ENCODE data around the gene KIR2DL4. TPM values are rescaled to one million over a fixed set of nuclear protein-coding genes. Genes with fewer than 3 reads are reported as not detected.
"Not testable (repeated sequence)": the region's sequence is repeated elsewhere in the genome, so short reads cannot be mapped to it uniquely, and the experiment has no call there.

KIR2DL4 gene
- total RNA-seq, 1 experiment from 2014 or later, result not detected

- no peaks in the 10 kb centered on the region for H3K4me1 Mint-ChIP-seq (ENCODE audit: low read depth, unreplicated experiment)
- no peaks in the 10 kb centered on the region for H3K36me3 Mint-ChIP-seq (ENCODE audit: insufficient read depth, unreplicated experiment)
- peaks cover 2% of the 10 kb centered on the region for H3K9me3 Mint-ChIP-seq (ENCODE audit: low read depth, unreplicated experiment)
- intact Hi-C loops (cut with micrococcal nuclease; ENCODE audit: unreplicated experiment), result no loop called here
- no TSS peak for BruUV-seq (replicated peaks)
- no peak for DNase-seq
- no peak overlapping the region for H3K4me3 Mint-ChIP-seq (ENCODE audit: low read depth, unreplicated experiment)
- CTCF ChIA-PET, result no interaction called here
- H3K27ac Mint-ChIP-seq (ENCODE audit: unreplicated experiment), result no peak overlapping the region
- TF ChIP-seq CTCF (IDR thresholded peaks at IDR 0.05; ENCODE audit: unreplicated experiment), result no peak
- H3K27me3 Mint-ChIP-seq (ENCODE audit: unreplicated experiment), result peaks cover 71% of the 10 kb centered on the region
These were observed 47.5 kb downstream of the KIR2DL4 start for GRCh38 chr19:54850930-54851329.

GRCh38 chr19:54851353-54851752 lies 47.9 kb downstream of the KIR2DL4 start:
- Mint-ChIP-seq H3K36me3 (ENCODE audit: insufficient read depth, unreplicated experiment) (no peaks in the 10 kb centered on the region), H3K27me3 (ENCODE audit: unreplicated experiment) (peaks cover 67% of the 10 kb centered on the region), H3K4me3 (ENCODE audit: low read depth, unreplicated experiment) (no peak overlapping the region), H3K4me1 (ENCODE audit: low read depth, unreplicated experiment) (no peaks in the 10 kb centered on the region), H3K9me3 (ENCODE audit: low read depth, unreplicated experiment) (peaks cover 2% of the 10 kb centered on the region), H3K27ac (ENCODE audit: unreplicated experiment) (no peak overlapping the region)
- CTCF ChIA-PET, result no interaction called here
- DNase-seq, result no peak
- no peak for TF ChIP-seq CTCF (IDR thresholded peaks at IDR 0.05; ENCODE audit: unreplicated experiment)
- no TSS peak for BruUV-seq (replicated peaks)
- intact Hi-C loops (cut with micrococcal nuclease; ENCODE audit: unreplicated experiment), result no loop called here

GRCh38 chr19:54855241-54855640 lies 51.8 kb downstream of the KIR2DL4 start:
- intact Hi-C loops (cut with micrococcal nuclease; ENCODE audit: unreplicated experiment); H3K9me3 Mint-ChIP-seq (ENCODE audit: low read depth, unreplicated experiment): not testable (repeated sequence)

GRCh38 chr19:54858476-54858875 lies 55.1 kb downstream of the KIR2DL4 start:
- H3K4me1 Mint-ChIP-seq (ENCODE audit: low read depth, unreplicated experiment); DNase-seq; H3K9me3 Mint-ChIP-seq (ENCODE audit: low read depth, unreplicated experiment); H3K36me3 Mint-ChIP-seq (ENCODE audit: insufficient read depth, unreplicated experiment); CTCF ChIA-PET; H3K27ac Mint-ChIP-seq (ENCODE audit: unreplicated experiment); BruUV-seq (replicated peaks); H3K4me3 Mint-ChIP-seq (ENCODE audit: low read depth, unreplicated experiment); intact Hi-C loops (cut with micrococcal nuclease; ENCODE audit: unreplicated experiment): not testable (repeated sequence)
- peaks cover 59% of the 10 kb centered on the region for H3K27me3 Mint-ChIP-seq (ENCODE audit: unreplicated experiment)

More at GRCh38 chr19:54855241-54855640, 51.8 kb downstream of the KIR2DL4 start:
- DNase-seq; H3K4me3 Mint-ChIP-seq (ENCODE audit: low read depth, unreplicated experiment); H3K27ac Mint-ChIP-seq (ENCODE audit: unreplicated experiment); H3K36me3 Mint-ChIP-seq (ENCODE audit: insufficient read depth, unreplicated experiment); CTCF ChIA-PET; H3K4me1 Mint-ChIP-seq (ENCODE audit: low read depth, unreplicated experiment); BruUV-seq (replicated peaks): not testable (repeated sequence)
- H3K27me3 Mint-ChIP-seq (ENCODE audit: unreplicated experiment), result peaks cover 53% of the 10 kb centered on the region

- H3K9me3 Mint-ChIP-seq (ENCODE audit: low read depth, unreplicated experiment); DNase-seq; CTCF ChIA-PET; intact Hi-C loops (cut with micrococcal nuclease; ENCODE audit: unreplicated experiment); H3K4me3 Mint-ChIP-seq (ENCODE audit: low read depth, unreplicated experiment); H3K4me1 Mint-ChIP-seq (ENCODE audit: low read depth, unreplicated experiment); H3K36me3 Mint-ChIP-seq (ENCODE audit: insufficient read depth, unreplicated experiment); H3K27ac Mint-ChIP-seq (ENCODE audit: unreplicated experiment); BruUV-seq (replicated peaks): not testable (repeated sequence)
- peaks cover 49% of the 10 kb centered on the region for H3K27me3 Mint-ChIP-seq (ENCODE audit: unreplicated experiment)
These were observed 56.0 kb downstream of the KIR2DL4 start for GRCh38 chr19:54859421-54859820.

- BruUV-seq (replicated peaks); H3K36me3 Mint-ChIP-seq (ENCODE audit: insufficient read depth, unreplicated experiment); intact Hi-C loops (cut with micrococcal nuclease; ENCODE audit: unreplicated experiment); CTCF ChIA-PET; H3K27ac Mint-ChIP-seq (ENCODE audit: unreplicated experiment); H3K9me3 Mint-ChIP-seq (ENCODE audit: low read depth, unreplicated experiment); H3K4me1 Mint-ChIP-seq (ENCODE audit: low read depth, unreplicated experiment); H3K4me3 Mint-ChIP-seq (ENCODE audit: low read depth, unreplicated experiment); DNase-seq: not testable (repeated sequence)
- peaks cover 68% of the 10 kb centered on the region for H3K27me3 Mint-ChIP-seq (ENCODE audit: unreplicated experiment)
These were observed 60.0 kb downstream of the KIR2DL4 start for GRCh38 chr19:54863459-54863858.

Other genes with a start within 250 kb of the KIR2DL4 start
- gene LILRA2, start 229.8 kb upstream of the KIR2DL4 start, total RNA-seq (2022), result not detected in 2 replicates
- not detected in 2 replicates for gene LILRA1, start 210.0 kb upstream of the KIR2DL4 start, total RNA-seq (2022)
- not detected in 2 replicates for gene LILRB1, start 173.1 kb upstream of the KIR2DL4 start, total RNA-seq (2022)
- gene LILRB4, start 140.6 kb upstream of the KIR2DL4 start, total RNA-seq (2022), result not detected in 2 replicates
- gene KIR3DL3, start 79.2 kb upstream of the KIR2DL4 start, total RNA-seq (2022), result not detected in 2 replicates
- not detected in 2 replicates for gene KIR2DL3, start 65.1 kb upstream of the KIR2DL4 start, total RNA-seq (2022)
- not detected in 2 replicates for gene KIR2DL1, start 33.8 kb upstream of the KIR2DL4 start, total RNA-seq (2022)
- gene KIR3DL1, start 12.9 kb downstream of the KIR2DL4 start, total RNA-seq (2022), result not detected in 2 replicates
- gene KIR2DS4, start 29.1 kb downstream of the KIR2DL4 start, total RNA-seq (2022), result not detected in 2 replicates
- not detected in 2 replicates for gene KIR3DL2, start 46.8 kb downstream of the KIR2DL4 start, total RNA-seq (2022)
- gene FCAR, start 70.6 kb downstream of the KIR2DL4 start, total RNA-seq (2022), result not detected in 2 replicates
- not detected in 2 replicates for gene NCR1, start 102.5 kb downstream of the KIR2DL4 start, total RNA-seq (2022)
- gene NLRP7, start 143.9 kb downstream of the KIR2DL4 start, total RNA-seq (2022), result not detected in 2 replicates
- 100 and 111 TPM in 2 replicates for gene NLRP2, start 162.8 kb downstream of the KIR2DL4 start, total RNA-seq (2022)
- gene GP6, start 234.7 kb downstream of the KIR2DL4 start, total RNA-seq (2022), result 1.3 and 1.9 TPM in 2 replicates

Measured in Calu3 (cell line).